Central memory CD8-positive, alpha-beta T cell (primary cell): ENCODE results near the gene IL22RA2.

Experiments used
- ATAC-seq: fragments of 150-1000 bp; cut with Tn5 transposase; replicated peaks from 2 replicates; pipeline ENCODE4 v1.10.0; 2022; ENCODE audit warnings: mild to moderate bottlenecking, moderate FRiP score, moderate number of reproducible peaks; ENCODE audit not compliant: poor library complexity, severe bottlenecking; ENCODE audit errors: extremely low read depth
- DNase-seq, 2 donors: peaks; one replicate each; pipeline ENCODE4 v3.0.0; 2021; ENCODE audit warnings: low spot score in 2 of 2
- H3K27ac Mint-ChIP-seq: one replicate; pipeline ENCODE4 v1.8.0; 2022; ENCODE audit warnings: low read depth, mild to moderate bottlenecking, moderate library complexity, mixed read lengths
- H3K27me3 Mint-ChIP-seq: one replicate; pipeline ENCODE4 v1.8.0; 2022; ENCODE audit warnings: mixed read lengths
- H3K36me3 Mint-ChIP-seq: one replicate; pipeline ENCODE4 v1.8.0; 2022; ENCODE audit warnings: mild to moderate bottlenecking, moderate library complexity, mixed read lengths; ENCODE audit not compliant: insufficient read depth
- H3K4me1 Mint-ChIP-seq: one replicate; pipeline ENCODE4 v1.8.0; 2022; ENCODE audit warnings: mixed read lengths
- H3K4me3 Mint-ChIP-seq: one replicate; pipeline ENCODE4 v1.8.0; 2022; ENCODE audit warnings: mild to moderate bottlenecking, moderate library complexity, mixed read lengths
- H3K9me3 Mint-ChIP-seq: one replicate; pipeline ENCODE4 v1.8.0; 2022; ENCODE audit warnings: mixed read lengths

Gene IL22RA2

DNA sequence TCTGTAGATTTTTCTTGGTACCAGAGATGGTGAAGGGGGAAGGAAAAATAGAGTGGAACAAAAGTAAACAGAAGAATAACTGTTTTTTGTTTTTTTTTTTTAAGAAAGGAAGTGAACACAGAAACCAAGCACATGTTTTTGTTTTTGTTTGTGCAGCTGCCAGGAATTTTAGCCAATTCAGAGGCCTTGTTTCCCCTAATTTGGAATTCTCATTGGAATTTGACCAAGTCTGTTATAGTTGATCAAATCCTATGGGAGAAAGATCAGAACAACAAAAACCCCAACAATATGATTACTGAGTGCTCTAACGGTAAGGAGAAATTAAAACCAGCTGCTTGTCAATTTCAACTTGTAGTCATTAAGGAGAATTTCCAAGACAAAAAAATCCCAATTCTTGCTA lies 18.2 kb upstream of the IL22RA2 start:
- no peaks in the 10 kb centered on the region for H3K27me3 Mint-ChIP-seq
- H3K27ac Mint-ChIP-seq = no peak overlapping the region
- no peak for ATAC-seq
- H3K36me3 Mint-ChIP-seq = peaks cover 3% of the 10 kb centered on the region
- no peaks in the 10 kb centered on the region for H3K9me3 Mint-ChIP-seq
- no peak for DNase-seq
- no peak overlapping the region for H3K4me3 Mint-ChIP-seq
- peaks cover 18% of the 10 kb centered on the region for H3K4me1 Mint-ChIP-seq

DNA sequence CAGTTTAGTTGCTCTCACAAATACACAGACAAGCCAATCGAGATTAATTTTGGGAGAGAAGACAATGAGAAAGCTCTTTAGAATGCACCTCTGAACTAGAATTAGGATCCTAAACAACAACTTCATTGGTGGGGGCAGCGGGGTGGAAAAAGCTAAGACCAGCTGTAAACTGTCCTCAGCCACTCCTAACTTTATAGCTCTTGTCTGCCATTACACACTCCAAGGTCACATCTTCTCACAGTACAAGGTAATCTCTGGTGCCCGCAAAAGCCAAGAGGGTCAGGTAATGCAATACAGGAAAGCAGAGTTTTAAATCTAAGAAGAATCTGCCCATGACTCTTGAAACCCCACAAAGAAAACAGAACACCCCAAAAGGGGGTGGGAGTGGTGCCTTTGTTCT lies 17.8 kb upstream of the IL22RA2 start:
- ATAC-seq (no peak), DNase-seq (no peak)
- no peak overlapping the region for H3K27ac Mint-ChIP-seq
- H3K36me3 Mint-ChIP-seq = no peaks in the 10 kb centered on the region
- H3K9me3 Mint-ChIP-seq = no peaks in the 10 kb centered on the region
- H3K4me3 Mint-ChIP-seq = no peak overlapping the region
- peaks cover 14% of the 10 kb centered on the region for H3K4me1 Mint-ChIP-seq
- H3K27me3 Mint-ChIP-seq = no peaks in the 10 kb centered on the region

DNA sequence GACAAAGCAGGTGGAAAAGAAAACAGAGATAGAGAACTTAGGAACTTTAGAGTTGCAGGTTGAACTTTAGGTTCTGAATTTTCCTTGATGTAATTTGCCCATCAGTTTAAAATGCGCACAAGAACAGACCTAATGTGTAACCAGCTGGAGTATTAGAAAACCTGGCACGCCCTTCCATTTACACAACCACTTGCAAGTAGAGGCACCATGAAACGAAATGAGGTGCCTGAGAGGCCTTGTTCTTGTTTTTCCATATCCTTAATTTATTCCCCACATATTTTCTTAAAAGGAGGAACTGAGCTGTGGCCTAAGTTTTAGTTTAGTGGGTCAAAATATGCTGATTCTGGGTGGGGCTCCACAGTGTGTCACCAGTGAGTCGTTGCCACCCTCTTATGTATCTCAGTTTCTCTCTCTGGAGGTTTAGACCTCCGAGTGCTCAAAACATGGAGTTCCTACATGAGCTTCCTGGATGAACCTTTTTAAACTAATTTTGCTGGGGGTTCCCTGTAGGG lies 17.2 kb upstream of the IL22RA2 start:
- Mint-ChIP-seq H3K9me3 (peaks cover 4% of the 10 kb centered on the region), H3K27me3 (no peaks in the 10 kb centered on the region), H3K4me1 (peaks cover 8% of the 10 kb centered on the region), H3K36me3 (no peaks in the 10 kb centered on the region), H3K27ac (no peak overlapping the region), H3K4me3 (no peak overlapping the region)
- no peak for DNase-seq
- no peak for ATAC-seq

DNA sequence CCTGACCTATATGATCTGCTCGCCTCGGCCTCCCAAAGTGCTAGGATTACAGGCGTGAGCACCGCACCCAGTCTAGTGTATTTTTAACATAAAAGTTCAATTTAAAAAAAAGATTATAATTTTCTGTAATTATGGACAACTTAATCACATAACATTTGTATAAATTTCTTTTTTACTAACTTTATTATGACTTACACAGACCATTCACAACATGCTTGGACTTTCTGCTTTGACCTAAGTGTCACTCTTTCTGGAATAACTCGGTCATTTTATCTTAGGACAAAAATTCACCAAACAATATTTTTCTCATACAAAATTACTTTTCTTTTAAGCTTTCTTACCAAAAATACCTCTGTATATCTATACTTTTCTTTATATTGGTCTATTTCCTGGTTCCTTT lies 15.4 kb upstream of the IL22RA2 start:
- Mint-ChIP-seq H3K4me3 (no peak overlapping the region), H3K36me3 (no peaks in the 10 kb centered on the region), H3K27me3 (no peaks in the 10 kb centered on the region), H3K27ac (no peak overlapping the region), H3K9me3 (peaks cover 6% of the 10 kb centered on the region), H3K4me1 (no peaks in the 10 kb centered on the region)
- ATAC-seq = no peak
- DNase-seq = no peak

DNA sequence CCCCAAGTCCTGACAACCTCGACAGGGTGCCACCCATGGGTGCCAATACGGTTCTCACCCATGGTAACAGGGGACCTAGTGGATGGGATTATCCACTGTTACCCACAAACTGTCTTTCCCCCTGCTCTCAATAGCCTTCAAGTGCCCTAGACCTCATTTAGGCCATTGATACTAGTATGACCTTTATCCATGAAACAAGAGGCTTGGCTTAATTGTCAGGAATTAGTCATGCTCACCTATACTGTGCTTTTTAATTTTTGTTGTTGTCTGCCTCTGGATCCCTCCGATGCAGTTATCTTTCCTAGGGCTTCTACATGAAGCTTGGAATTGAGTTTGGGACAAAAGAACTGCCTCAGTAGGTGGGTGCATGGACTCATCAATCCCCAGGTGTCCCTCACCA lies 11.8 kb upstream of the IL22RA2 start:
- Mint-ChIP-seq H3K27ac (no peak overlapping the region), H3K36me3 (no peaks in the 10 kb centered on the region), H3K4me3 (no peak overlapping the region), H3K27me3 (no peaks in the 10 kb centered on the region), H3K4me1 (no peaks in the 10 kb centered on the region), H3K9me3 (peaks cover 12% of the 10 kb centered on the region)
- DNase-seq = no peak
- ATAC-seq = no peak

DNA sequence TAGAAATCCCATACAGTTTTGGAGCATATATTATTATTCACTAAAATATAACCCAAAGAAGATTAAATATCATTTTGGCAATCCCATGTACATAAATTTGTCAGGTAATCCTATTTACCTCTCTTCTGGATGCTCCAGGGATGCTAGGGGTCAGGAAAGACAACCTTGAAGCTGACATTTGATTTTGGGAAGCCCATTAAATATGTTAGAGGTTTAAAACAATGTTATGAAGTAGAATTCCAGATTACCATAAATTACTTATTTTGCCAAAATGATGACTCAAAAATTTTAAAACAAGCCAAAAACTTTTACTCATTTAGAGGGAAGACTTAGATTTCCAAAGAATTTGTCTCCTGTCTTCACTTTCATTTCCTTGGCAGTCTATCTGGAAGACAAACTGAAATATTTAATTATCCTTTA lies 9.2 kb upstream of the IL22RA2 start:
- no peak overlapping the region for H3K4me3 Mint-ChIP-seq
- no peak overlapping the region for H3K27ac Mint-ChIP-seq
- peaks cover 12% of the 10 kb centered on the region for H3K9me3 Mint-ChIP-seq
- DNase-seq = no peak
- peaks cover 10% of the 10 kb centered on the region for H3K27me3 Mint-ChIP-seq
- no peaks in the 10 kb centered on the region for H3K36me3 Mint-ChIP-seq
- H3K4me1 Mint-ChIP-seq = no peaks in the 10 kb centered on the region
- ATAC-seq = no peak

DNA sequence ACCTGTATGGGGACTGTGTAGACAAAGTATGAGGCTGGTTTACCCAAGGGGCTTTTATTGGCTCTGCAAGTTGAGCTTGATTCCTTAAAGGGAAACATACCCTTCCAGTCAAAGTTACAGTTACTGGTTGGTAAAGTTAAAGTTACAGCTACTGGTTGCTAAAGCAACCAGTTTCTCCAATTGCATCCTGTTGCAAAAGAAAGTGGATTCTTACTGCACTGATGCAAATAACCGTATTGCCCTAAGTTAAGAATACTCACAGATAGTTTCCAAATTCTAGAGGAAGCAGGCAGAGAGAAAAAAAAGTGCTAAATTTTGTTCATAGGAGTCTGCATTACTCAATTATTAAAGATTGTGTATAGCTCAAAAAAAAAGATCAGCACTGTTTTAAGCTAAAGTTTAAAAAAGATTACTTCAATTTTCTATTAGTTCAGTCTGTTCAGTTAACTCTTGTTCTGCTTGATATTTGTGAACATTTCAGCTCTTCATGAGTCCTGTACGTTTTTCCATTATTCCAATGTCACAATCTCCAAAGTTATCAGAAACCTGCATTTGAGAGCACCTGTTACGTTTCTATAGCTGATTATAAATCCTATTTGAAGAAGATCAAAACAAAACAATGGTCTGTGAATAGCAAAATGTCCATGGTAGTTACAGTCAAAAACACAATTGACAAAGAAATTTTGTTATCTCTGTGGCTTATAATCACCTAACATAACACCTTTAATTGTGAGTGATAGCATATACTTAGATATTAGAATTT lies 8.6 kb upstream of the IL22RA2 start:
- no peaks in the 10 kb centered on the region for H3K36me3 Mint-ChIP-seq
- peaks cover 12% of the 10 kb centered on the region for H3K9me3 Mint-ChIP-seq
- no peaks in the 10 kb centered on the region for H3K4me1 Mint-ChIP-seq
- no peak overlapping the region for H3K4me3 Mint-ChIP-seq
- H3K27me3 Mint-ChIP-seq = peaks cover 10% of the 10 kb centered on the region
- ATAC-seq (no peak), DNase-seq (no peak)
- no peak overlapping the region for H3K27ac Mint-ChIP-seq

DNA sequence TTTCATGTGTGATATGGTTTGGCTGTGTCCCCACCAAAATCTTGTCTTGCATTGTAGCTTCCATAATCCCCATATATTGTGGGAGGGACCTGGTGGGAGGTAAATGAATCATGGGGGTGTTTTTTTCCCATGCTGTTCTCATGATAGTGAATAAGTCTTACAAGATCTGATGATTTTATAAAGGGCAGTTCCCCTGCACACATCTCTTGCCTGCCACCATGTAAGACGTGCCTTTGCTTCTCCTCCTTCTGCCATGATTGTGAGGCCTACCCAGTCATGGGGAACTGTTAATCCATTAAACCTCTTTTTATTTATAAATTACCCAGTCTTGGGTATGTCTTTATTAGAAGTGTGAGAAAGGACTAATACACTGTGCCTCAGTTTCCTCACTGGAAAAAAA lies 4.2 kb upstream of the IL22RA2 start:
- Mint-ChIP-seq H3K4me1 (no peaks in the 10 kb centered on the region), H3K27ac (no peak overlapping the region), H3K36me3 (no peaks in the 10 kb centered on the region), H3K27me3 (peaks cover 10% of the 10 kb centered on the region), H3K4me3 (no peak overlapping the region), H3K9me3 (peaks cover 6% of the 10 kb centered on the region)
- ATAC-seq (no peak), DNase-seq (no peak)

DNA sequence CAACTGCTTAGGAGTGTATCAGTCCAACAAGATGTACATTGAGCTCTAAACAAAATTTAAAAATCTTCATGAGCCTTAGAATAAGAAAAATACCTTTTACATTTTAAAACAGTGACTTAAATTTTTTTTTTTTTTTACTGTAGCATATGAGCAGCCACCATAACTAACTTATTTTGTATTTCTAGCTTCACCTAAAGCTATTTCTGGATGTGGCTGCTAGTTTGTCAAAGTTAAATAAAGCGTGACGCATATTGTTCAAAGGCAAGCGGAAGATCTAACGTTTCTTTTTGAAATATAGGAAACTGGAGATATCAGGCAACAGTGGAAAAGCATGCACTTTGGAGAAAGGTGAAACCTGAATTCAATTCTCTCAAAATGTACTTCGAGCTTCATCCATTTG lies 3.3 kb upstream of the IL22RA2 start:
- Mint-ChIP-seq H3K27me3 (peaks cover 10% of the 10 kb centered on the region), H3K9me3 (peaks cover 6% of the 10 kb centered on the region), H3K4me3 (no peak overlapping the region), H3K27ac (no peak overlapping the region), H3K4me1 (no peaks in the 10 kb centered on the region), H3K36me3 (no peaks in the 10 kb centered on the region)
- no peak for DNase-seq
- ATAC-seq = no peak

DNA sequence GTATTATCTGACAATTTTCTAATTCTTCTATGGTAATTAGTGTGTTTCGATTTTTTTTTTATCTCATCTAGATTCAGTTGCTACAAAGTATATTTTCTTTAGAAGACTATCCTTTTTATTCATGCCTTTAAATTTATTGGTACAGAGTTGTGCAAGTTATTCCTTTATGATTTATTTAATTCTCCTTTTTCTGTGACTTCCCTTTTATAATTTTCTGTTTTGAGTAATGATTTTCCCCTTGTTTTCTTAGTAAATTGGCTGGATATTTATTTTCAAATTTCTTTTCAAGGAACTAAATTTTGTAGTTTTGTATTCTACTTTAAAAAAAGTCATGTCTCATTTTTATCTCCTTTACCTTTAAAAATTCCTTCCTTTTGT lies 2.4 kb upstream of the IL22RA2 start:
- DNase-seq (no peak), ATAC-seq (no peak)
- H3K4me3 Mint-ChIP-seq = no peak overlapping the region
- H3K9me3 Mint-ChIP-seq = peaks cover 4% of the 10 kb centered on the region
- H3K27ac Mint-ChIP-seq = no peak overlapping the region
- H3K36me3 Mint-ChIP-seq = no peaks in the 10 kb centered on the region
- peaks cover 10% of the 10 kb centered on the region for H3K27me3 Mint-ChIP-seq
- no peaks in the 10 kb centered on the region for H3K4me1 Mint-ChIP-seq

DNA sequence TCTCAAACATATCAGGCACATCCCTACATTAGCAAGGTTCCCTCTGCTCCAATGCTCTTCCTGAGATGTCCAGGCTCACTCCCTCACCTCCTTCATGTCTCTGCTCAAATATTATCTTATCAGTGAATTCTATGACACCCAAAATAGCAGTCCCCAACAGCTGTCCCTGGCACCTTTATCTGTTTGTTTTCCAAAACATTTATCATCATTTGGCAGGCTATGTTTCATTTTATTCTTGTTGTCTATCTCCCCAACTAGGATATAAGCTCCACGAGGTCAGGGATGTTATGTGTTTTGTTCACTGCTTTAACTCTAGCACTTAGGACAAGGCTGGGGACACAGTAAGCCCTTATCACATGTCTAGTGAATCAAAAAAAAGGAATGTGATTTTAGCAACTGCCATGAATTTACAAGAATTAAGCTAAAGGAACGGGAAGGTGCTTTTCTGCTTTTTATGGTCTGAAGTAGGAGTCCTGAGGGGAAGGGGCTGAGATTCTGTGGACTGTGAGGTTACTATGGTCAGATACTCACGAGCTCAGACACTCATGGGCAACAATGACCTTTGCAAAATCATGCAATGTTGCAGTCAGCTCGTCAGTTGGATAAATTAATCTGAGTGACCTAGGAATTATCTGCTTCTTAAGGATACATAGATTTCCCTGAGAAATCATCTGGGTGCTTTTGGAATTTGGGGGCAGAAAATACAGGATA lies 1.9 kb upstream of the IL22RA2 start:
- H3K9me3 Mint-ChIP-seq = no peaks in the 10 kb centered on the region
- H3K4me1 Mint-ChIP-seq = no peaks in the 10 kb centered on the region
- no peaks in the 10 kb centered on the region for H3K36me3 Mint-ChIP-seq
- no peak for DNase-seq
- no peak overlapping the region for H3K4me3 Mint-ChIP-seq
- ATAC-seq = no peak
- no peak overlapping the region for H3K27ac Mint-ChIP-seq
- peaks cover 10% of the 10 kb centered on the region for H3K27me3 Mint-ChIP-seq

DNA sequence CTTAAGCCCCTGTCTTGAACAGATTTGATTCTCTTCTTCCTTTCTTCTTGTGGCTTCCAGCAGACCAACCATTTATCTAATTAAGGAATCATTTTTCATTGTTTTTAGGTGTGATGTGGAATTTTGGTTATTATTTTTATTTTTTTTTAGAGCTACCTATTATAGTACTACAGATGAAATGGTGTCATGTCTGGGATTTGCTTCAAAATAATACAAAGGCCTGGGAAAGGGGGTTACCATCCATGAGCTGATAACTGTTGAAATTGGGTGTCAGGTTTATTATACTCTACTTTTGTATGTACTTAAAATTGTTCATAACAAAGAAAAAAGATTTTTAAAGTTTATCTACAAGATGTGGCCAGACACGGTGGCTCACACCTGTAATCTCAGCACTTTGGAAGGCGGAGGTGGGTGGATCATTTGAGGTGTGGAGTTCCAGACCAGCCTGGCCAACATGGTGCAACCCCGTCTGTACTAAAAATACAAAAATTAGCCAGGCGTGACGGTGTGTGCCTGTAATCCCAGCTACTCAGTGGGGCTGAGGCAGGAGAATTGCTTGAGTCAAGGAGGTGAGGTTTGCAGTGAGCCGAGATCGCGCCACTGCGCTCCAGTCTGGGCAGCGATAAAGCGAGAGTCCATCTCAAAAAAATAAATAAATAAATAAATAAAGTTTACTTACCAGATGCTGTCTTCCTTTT lies 561 bp downstream of the IL22RA2 start:
- Mint-ChIP-seq H3K4me3 (no peak overlapping the region), H3K36me3 (peaks cover 3% of the 10 kb centered on the region), H3K27me3 (no peaks in the 10 kb centered on the region), H3K27ac (no peak overlapping the region), H3K4me1 (no peaks in the 10 kb centered on the region), H3K9me3 (no peaks in the 10 kb centered on the region)
- no peak for ATAC-seq
- no peak for DNase-seq
